ENCODE measurements around the gene GDE1.

GRCh38 chr16:19472482-19472881 lies 49.4 kb downstream of the GDE1 start:
- TF ChIP-seq CTCF (IDR thresholded peaks at IDR 0.05): no peak
- no peak for TF ChIP-seq POLR2A (IDR thresholded peaks at IDR 0.05)

All from vagina (tissue), 2 donors.